HG02938 (cell line): ENCODE data around the gene EPHA10.

ENCODE experiments used
- ATAC-seq: cut with Tn5 transposase; IDR thresholded peaks from one replicate; pipeline ENCODE4 v1.9.1; 2021; ENCODE audit warnings: mild to moderate bottlenecking, moderate library complexity; ENCODE audit not compliant: unreplicated experiment

Gene EPHA10

GRCh38 chr1:37764888-37765441, at the start of gene EPHA10:
EPHA10 (minus strand) TSS chr1:37765120; CDS start chr1:37765066, 54 bp downstream.
- ATAC-seq, result no peak

- ATAC-seq, result no peak
Observed at GRCh38 chr1:37814252-37814651, 49.3 kb upstream of the EPHA10 start.

GRCh38 chr1:37813529-37814145, 48.7 kb upstream of the EPHA10 start:
- ATAC-seq, result no peak

- ATAC-seq, result no peak
Observed at GRCh38 chr1:37811027-37811655, 46.2 kb upstream of the EPHA10 start.

- ATAC-seq, result no peak
Observed at GRCh38 chr1:37809942-37810341, 45.0 kb upstream of the EPHA10 start.

GRCh38 chr1:37808369-37809319, 43.7 kb upstream of the EPHA10 start:
- ATAC-seq, result peak; percentile 32

- peak; percentile 82 for ATAC-seq
Observed at GRCh38 chr1:37807555-37808368, 42.8 kb upstream of the EPHA10 start, which contains the start of the genes C1orf122 and YRDC. C1orf122 (plus strand) TSS chr1:37807790; CDS start chr1:37808405, 615 bp downstream. YRDC (minus strand) TSS chr1:37808208; CDS start chr1:37808180, 28 bp downstream.

GRCh38 chr1:37807220-37807554, 42.3 kb upstream of the EPHA10 start:
- ATAC-seq, result no peak

- ATAC-seq, result no peak
Observed at GRCh38 chr1:37802439-37802838, 37.5 kb upstream of the EPHA10 start.

GRCh38 chr1:37797750-37798345, 32.9 kb upstream of the EPHA10 start:
- no peak for ATAC-seq

GRCh38 chr1:37795340-37796125, 30.6 kb upstream of the EPHA10 start:
- no peak for ATAC-seq

GRCh38 chr1:37794372-37795339, 29.7 kb upstream of the EPHA10 start:
- ATAC-seq, result no peak

GRCh38 chr1:37793773-37794371, 29.0 kb upstream of the EPHA10 start, which contains the start of gene MANEAL:
MANEAL (plus strand) TSS chr1:37793847; CDS start chr1:37794183, 336 bp downstream.
- no peak for ATAC-seq

- ATAC-seq, result no peak
Observed at GRCh38 chr1:37792943-37793686, 28.2 kb upstream of the EPHA10 start.

GRCh38 chr1:37782491-37782890, 17.6 kb upstream of the EPHA10 start:
- ATAC-seq, result no peak

- ATAC-seq, result no peak
Observed at GRCh38 chr1:37778654-37779053, 13.7 kb upstream of the EPHA10 start.
